NCI-H2171 treated with DMSO at 0.1 percent for 48 hours (cell line): Measurements from ENCODE around the gene BEST1.

Experiments used
- DNase-seq: peaks from one replicate; lab custom pipeline; 2025; lab: John Stamatoyannopoulos, UW

The BEST1 gene

DNA sequence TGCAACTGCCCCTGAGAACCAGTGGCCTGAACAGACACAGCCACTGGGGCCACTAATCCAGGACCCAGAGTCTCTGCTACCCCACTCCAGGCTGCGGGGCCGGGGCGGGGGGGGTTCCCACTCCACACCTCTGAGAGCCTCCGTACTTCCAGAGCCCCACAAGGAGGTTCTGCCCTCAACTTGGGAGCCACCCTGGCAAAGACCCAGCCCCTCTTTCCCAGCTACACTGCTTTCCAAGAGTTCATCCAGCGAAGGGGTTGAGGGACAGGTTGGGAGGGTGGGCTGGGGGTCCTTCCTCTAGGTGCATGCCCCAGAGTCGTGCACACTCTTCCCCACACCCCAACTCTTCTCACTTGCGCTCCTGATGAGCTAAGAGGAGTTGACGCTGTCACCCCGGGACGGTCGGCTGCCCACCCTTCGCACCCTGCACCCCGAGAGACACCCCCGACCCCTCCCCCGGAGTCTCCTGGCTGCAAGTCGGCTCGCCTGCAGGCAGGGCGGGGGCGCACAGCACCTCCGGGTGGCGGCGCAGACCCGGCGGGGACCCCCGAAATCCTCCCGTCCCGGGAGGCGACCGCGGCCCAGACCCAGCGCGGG is 33.3 kb upstream of the BEST1 start:
- DNase-seq: no peak

DNA sequence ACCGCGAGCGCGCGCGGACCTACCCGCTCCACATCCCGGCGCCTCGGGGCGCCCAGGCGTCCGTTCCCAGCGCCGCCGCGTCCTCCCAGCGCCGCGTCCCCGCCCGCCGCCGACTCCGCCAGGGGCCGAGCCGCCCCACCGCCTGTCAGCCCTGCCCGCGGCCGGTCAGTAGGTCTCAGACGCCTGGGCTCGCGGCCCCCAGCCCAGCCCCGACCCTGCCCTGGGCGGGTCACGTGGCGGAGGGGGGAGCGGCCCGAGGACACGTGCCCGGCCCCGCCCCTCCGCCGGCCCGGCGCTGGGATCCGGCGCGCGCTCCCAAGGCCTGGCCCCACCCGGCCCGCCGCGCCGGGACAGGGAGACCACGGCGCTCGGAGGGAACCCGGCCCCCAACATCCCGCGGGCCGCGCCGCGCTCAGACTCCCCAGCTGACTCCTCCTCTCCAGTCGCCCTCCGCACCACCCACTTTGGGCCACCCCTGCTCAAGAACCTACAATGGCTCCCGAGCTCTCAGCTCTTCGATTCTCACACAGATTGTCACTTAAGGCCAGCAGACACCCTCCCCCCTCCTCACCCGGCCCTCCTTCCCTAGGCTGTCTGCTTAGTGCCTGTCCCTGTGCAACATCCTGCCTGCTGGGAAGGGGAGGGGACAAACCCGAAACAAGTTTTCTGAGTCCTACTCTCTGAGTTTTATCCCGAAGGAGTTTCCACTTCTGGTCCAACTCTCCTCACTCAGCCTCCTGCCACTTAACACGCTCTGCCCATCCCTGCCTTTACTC is 32.6 kb upstream of the BEST1 start, which contains the start of gene RAB3IL1:
Gene RAB3IL1, minus strand, starts transcription at position 233 of the 776 bp plus-strand sequence. Its CDS starts 199 bp downstream, at position 34.
- no peak for DNase-seq

DNA sequence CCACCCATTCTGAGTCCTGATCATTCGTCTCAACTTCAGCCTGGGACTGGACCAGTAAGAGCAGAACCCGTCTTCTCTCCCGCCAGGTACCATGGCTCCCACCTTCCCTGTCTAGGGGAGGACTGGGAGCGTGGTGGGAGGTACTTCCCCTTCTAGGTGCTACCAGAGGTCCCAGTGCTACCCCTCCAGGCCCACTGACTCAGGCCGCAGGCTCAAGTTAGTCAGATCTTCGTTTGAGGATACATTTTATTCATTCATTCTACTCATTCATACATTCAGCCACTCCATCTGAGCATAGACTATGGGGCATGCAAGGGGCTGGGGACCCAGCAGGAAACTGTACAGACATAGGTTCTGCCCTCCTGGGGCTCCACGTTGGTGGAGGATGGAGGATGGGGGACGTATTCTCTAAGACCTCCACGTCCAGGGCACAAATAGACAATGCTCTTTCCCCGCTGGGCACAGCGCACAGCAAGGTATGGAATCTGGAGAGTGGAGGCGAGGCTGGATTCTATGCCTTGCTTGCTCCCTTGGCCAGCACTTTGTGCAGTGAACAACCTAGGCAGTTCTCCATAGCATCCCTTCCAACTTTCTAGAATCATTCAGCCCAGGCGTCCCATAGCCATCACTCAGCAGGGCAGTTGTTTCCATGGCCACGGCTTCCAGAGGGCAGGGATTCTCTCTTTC is 31.8 kb upstream of the BEST1 start:
- no peak for DNase-seq

DNA sequence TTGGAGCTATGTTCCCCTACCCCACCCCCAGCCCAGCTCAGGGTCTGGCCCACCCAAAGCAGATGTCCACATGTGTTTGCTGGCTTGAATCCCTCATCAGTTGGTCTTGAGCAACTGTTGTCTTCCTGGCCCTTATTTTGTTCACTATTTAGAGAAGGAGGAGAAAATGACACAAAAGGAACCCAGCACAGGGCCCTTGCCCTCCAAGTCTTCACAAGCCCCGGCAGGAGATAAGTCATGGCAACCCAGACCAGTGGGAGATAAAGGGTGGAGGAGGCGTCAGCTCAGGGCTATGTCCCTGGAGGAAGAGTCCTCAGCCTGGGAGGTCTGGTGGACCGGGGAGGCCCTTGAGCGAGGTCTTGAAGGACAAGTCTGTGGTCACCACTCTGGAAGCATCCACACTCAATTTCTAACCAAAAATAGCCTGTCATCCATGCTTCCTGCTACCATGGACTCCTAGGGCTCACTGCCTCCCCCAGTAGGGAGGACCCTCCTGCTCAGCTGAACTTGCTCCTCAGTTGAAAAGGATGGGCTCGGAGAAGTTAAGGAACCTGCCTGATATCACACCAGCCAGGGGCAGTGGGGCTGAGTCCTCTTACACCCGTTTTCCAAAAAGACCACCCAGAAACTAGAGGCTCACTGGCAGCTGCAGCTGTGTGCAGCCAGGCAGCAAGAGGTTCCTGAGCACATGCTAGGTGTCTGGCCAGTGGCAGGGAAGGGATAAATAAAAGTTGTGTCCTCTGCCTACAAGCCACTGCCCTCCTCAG is 31.0 kb upstream of the BEST1 start:
- no peak for DNase-seq

DNA sequence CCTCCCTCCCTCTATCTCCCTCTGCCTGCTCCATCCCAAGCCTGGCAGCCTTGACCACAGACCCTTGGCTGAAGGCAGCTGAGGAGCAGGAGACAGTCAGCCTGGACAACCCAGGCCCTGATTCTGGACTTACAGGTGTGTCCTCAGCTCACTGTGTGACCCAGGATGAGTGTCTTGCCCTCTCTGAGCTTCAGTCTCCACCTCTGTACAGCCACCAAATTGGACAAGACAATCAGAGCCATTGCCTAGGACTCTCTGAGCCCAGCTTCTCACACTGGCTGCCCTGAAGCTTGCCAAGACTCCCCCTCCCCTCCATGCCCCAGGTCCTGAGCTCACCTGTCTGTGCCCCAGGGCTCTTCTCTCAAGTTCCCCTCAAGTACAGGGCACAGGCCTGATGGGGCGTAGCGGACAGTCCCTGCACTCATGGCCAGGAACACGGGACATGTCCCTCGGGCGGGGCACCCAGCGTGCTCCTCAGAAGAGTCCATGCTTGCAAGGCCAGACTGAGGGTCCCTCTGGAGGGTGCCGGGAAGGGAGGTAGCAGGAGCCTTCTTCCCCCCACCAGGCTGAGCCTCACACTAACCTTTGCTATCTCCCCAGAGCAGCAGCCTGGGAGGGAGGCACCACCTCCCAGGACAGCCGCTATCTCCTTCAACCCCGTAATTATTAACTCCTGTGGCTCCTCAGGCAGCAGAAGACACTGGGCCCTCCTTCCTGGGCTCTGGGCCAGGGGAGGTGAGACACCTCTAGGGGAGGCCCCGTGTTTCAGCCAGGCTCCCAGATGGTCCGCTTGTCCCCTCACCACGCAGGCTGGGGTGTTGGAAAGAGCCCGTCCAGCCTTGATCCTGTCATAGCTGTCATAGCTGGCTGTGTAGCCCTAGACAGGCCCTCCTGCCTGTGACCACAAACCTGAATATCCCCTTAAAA is 30.2 kb upstream of the BEST1 start:
- no peak for DNase-seq

DNA sequence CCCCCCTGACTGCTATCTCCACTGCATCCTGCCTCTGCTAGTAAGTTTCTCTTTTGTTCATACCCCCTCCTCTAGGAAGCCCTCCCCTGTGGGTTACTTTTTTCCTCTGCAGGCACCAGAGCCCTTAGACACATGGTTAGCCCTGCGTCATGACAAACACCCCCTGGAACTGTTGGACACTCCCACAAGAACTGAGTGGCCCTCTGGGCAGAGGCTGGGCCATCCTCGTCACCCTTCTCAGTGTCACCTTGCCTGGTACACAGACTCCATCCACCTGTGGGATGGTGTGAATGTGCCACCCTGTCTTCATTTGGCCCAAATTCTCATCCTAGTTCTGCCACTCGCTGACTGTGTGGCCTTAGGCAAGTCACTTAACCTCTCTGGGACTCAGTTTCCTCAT is 28.7 kb upstream of the BEST1 start:
- no peak for DNase-seq

DNA sequence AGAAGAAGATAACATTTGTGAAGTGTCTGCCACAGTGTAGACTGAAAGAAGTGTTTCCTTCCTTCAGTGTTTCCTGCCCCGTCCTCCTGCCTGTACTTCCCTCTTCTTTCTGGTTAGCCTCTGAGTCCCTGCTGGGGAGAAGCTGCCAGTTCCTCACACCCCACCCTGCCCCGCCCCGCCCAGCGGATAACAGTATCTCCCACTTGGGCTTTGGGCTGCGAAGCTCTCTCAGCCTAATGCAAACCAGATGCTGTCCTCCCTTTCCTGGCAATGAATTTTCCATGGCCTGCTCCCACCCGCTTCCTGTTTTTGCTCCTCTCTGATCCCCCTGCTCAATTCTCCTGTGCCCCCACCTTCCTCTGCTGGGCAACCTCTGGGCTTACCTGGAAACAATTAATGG is 27.6 kb upstream of the BEST1 start:
- no peak for DNase-seq

DNA sequence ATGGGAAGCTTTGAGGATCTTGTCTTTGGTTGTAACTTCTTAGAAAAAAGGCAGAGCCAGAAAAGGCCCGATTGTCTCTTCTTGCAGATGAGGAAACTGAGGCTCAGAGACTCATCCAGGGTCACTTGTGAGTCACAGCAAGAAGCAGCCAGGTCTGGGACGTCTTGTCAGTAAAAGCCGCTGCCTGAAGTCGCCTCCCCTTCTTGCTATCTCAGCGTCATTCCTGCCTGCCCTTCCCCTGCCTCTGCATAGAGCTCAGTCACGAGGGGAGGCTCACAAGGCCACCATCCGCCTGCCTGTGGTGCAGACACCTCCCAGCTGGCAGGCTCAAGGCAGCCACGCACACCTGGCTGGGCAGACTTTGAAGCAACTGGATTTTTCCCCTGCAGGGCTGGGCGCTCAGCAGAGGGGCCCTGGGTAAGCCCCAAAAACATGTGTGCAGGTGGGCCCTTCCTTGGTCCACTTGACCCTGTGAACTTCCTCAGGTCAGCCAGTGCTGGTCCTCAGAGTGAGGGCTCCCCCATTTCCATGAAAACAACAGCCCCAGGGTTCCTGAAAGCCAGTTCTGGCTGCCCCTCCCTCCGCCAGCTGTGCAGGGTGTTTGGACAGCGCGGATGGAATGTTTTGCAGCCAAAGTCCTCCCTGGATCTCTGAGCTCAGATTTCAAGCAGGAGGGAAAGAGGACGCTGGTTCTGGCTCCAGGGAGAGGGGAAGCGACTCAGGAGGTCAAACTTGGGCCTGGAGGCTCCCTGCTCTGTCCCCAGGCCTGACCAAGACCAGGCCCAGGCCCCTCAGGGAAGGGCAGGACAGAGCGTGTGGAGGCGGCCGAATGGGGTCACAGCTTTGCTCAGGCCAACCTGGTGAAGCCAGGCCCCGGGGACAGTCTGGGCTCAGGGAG is 26.7 kb upstream of the BEST1 start:
- DNase-seq: no peak

DNA sequence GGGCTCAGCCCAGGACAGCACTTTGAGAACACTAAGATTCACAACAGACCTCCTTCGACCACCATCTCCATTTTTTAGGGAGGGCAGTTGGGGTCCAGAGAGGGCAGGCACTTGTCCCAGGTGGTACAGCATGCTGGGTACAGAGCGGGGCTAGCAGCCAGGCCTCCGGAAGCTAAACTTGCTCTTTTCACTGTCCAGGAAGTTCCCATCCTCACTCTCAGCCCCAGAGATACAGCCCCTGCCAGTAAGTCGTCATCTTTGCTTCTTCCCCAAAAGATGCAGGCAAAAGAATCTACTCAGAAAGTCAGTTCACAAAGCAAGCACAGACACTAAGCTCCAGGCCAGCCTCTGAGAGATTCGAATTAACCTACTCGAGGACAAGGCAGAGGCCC is 26.1 kb upstream of the BEST1 start:
- DNase-seq: no peak

DNA sequence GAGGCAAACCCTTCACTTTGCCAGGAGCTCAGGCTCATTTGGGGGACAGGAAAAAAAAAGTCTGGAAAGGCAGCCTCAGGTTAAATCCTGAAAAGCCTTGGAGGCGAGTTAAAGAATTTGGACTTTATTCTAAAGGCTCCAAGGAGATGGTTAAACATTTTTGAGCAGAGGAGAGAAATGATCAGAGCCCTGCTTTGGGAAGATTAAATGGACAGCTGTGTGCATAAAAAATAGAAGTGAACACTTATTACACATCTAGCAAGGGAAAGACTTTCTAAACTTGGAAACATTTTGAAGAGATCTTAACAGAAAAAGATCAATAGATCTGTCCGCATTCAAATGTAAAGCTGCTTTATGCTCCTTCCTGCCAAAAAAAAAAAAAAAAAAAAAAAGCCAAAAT is 24.4 kb upstream of the BEST1 start:
- no peak for DNase-seq

DNA sequence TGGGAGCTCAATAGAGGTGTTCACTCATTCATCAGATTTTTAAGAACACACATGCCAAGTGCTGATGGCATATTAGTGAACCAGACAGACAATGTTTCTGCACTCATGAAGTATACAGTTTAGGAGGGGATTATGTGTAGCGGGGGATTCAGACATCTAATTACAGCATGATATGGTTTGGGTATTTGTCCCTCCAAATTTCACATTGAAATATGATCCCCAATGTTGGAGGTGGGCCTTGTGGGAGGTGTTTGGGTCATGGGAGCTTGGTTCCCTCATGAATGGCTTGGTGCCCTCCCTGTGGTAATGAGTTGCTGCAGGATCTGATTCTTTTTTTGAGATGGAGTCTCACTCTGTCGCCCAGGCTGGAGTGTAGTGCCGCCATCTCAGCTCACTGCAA is 23.9 kb upstream of the BEST1 start:
- DNase-seq: no peak

DNA sequence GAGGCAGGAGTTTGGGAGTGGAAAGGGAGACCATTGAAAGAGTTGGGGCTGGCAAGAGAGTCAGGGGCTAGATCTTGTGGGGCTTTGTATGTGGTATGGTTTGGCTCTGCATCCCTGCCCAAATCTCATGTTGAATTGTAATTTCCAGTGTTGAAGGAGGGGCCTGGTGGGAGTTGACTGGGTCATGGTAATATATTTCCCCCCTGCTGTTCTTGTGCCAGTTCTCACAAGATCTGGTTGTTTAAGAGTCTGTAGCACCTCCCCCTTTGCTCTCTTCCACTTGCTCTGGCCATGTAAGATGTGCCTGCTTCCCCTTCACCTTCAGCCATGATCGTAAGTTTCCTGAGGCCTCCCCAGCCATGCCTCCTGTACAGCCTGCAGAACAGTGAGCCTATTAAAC is 22.6 kb upstream of the BEST1 start:
- no peak for DNase-seq

DNA sequence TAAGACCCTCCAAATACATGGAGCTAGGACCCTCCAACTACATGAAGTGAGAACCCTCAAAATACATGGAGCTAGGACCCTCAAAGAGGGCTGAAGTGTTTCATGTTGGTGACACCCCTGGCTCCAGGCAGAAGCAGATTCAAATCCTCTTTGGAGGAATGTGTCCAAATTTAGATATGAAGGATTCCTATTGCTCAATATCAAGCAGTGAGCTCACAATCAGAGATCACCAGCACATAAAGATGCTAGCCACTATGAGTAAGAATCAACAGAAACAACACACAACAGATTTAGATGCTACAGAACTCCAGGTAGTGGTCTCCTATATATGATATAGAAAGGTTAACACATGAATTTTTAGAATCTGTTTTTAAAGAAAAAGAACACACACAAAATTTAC is 21.5 kb upstream of the BEST1 start:
- DNase-seq: no peak

DNA sequence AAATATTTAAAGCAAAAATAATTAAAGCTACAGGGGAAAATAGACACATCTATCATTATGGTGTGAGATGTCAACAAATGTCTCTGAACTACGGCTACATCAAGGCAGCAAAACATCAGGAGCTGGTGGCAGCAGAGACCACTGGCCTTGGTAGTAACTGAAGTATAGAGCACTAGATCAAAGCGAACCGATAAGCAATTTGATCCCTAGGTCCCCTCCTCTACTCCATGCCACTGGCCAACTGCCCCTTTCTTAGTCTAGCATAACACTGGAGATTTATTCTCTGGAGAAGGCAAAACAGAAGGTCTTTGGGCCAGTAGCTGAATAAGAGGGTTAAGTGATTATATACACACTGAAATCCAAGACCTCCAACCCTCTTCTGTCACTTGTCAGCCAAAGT is 19.2 kb upstream of the BEST1 start:
- no peak for DNase-seq

DNA sequence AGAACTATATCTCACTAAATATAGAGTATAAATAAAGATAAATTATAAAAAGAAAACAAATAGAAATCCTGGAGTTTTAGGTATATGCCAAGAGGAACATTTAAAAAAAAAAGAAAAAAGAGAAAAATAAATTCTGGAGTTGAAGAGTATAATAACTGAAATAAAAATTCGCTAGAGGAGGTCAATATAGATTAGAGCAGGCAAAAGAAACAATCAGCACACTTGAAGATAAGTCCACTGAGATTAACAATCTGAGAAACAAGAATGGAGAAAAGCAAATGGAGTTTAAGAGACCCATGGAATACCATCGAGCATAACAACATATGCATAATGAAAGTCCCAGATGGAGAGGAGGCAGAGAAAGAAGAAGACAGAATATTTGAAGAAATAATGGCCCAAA is 14.3 kb upstream of the BEST1 start:
- no peak for DNase-seq

DNA sequence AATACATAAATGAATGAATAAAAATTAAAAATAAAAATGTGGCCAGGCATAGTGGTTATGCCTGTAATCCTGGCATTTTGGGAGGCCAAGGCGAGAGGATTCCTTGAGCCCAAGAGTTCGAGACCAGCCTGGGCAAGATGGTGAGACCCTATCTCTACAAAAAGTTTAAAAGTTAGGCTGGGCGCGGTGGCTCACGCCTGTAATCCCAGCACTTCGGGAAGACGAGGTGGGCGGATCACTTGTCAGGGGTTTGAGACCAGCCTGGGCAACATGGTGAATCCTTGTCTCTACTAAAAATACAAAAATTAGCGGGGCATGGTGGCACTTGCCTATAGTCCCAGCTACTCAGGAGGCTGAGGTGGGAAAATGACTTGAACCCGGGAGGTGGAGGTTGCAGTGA is 9.7 kb upstream of the BEST1 start:
- DNase-seq: no peak

DNA sequence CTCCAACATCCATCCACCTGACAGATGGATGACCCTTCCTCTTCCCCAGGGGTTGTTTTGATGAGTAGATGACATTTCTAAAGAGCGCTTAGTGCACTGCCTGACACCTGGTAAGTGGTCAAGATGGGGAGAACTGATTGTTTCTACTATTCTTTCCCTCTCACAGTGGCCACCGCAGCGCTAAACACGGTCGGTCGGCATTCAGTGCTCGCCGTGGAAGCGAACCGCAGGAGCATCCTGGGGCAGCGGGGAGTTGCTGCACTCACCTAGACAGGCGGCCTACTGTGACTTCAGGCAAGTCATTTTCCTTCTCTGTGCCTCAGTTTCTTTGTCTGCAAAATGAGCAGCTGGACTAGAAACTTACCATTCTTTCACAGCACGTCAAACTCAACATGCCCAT is 5.0 kb upstream of the BEST1 start:
- no peak for DNase-seq

DNA sequence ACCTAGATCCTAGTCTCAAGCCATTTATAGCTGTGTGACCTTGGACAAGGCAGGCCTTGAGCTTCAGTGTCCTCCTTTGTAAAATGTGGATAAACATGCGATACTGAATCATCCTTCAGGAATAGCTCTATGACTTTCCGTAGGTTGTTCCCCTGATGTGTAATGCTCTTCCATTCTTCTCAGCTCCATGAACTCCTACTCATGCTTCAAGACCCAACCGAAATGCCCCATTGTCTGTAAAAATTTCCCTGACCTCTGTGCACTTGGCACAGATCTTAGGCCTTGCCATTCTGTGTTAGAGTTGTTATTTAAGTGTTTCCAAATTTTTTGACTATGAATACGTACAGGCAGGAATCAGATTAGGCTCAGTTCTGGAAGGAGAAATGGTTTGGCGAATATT is 3.3 kb upstream of the BEST1 start:
- DNase-seq: no peak

DNA sequence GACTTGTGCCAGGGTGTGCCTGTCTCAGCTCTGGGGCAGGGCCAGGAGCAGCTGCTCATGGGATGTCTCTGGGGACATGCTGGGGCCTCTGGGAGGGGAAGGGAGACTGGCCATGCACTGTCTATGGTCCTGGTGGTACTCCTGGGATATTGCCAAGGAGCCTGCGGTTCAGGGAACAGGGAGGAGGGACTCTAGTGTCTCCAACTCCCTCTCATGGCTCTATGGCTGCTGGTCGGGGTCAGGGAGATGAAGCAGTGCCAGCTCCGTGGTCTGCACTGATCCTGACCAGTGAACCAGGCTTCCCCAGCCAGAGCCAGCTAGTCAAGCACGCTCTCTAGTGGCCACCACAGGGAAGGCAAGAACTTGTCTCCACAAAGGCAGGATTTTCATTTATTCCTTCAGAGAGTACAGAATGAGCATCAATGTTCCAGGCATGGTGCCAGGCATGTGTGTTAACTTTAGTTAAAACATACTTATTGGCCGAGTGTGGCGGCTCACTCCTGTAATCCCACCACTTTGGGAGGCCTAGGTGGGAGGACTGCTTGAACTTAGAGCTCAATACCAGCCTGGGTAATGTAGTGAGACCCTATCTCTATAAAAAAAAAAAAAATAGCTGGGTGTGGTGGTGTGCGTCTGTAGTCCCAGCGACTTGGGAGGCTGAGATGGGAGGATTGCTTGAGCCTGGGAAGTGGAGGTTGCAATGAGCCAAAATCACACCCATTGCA is 2.5 kb upstream of the BEST1 start:
- DNase-seq: peak; percentile 73

DNA sequence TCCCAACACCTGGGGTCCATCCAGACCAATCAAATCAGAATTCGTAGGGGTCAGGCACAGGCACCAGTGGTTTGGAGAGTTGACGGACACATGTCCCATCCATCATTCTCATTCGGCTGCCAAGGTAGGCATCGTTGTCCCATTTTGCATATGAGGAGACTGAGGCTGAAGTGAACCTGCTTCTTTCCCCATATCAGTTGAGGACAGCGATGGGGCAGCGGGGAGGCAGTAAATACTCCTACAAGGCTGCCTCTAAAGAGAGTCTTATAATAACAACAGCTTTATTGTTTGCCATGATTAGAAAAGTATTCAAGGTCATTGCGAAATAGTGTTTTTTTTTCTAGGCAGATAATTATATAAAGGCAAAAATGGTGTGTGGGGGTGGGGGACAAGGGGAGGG is 1.6 kb upstream of the BEST1 start:
- DNase-seq: no peak
